Measurements from ENCODE around the gene GNAT1. TPM values are rescaled to one million over a fixed set of nuclear protein-coding genes. Genes with fewer than 3 reads are reported as not detected.

The GNAT1 gene
- total and polyA plus RNA-seq, 2 of the 13 experiments (the other 11 are each of a cell fraction or from before 2014, with no cell fraction given): 0.15 TPM; not detected in 1

DNA sequence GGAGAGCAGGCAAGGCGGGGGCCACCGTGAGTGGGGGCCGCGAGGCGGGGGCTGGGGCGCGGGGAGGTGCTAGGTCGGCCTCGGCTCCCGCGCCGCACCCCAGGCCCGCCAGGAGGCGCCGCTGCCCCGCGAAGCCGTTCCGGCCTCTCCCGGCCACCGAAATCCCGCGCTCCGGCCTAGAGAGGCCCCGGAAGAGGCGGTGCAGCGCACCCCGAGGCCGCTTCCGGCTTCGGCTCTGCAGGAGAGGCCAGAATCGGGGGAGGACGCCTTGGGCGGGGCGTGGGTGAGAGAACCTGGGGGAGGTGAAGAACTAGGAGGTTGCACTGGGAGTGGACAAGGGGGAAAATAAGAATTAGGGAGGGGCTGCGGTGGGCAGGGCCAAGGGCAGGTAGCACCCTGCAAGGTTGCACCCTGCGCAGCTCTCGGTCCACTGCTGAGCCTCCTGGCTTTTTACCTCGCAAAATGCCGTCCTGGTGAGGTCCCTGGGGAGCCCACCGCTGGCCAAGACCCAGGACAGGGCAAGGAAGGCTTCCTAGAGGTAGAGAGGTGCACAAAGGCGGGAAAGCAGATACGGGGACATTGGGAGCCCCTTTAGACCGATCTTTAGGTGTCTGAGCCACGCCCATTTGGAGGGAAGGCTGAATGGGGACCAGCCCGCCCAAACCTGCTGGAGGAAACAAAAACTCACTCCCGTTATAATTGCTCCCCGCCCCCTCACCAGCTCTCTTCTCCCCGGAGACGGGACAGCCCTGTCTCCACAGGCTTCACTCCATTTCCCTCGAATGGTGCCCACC lies 36.2 kb downstream of the GNAT1 start (continued):
- TF ChIP-seq POGK (CRISPR knock-in tag; conservative IDR thresholded peaks at IDR 0.05) (peak; percentile 79; the same call in 1 of the 2 replicates), MIER3 (CRISPR knock-in tag; IDR thresholded peaks at IDR 0.05; ENCODE audit: borderline replicate concordance) (no peak), MED1 (CRISPR knock-in tag; IDR thresholded peaks at IDR 0.05) (peak; percentile 60), DNMT3B (CRISPR knock-in tag; conservative IDR thresholded peaks at IDR 0.05) (peak; percentile 51; the same call in 1 of the 2 replicates), HMG20A (CRISPR knock-in tag; IDR thresholded peaks at IDR 0.05; ENCODE audit: borderline replicate concordance) (0 out of 2 replicates have a peak, but pooled peaks have one; percentile 2), PHF8 (CRISPR knock-in tag; IDR thresholded peaks at IDR 0.05) (peak; percentile 65), ZFP36L1 (CRISPR knock-in tag; IDR thresholded peaks at IDR 0.05) (peak; percentile 58; the same call in 1 of the 2 replicates)
- TF ChIP-seq, protein P1, sequence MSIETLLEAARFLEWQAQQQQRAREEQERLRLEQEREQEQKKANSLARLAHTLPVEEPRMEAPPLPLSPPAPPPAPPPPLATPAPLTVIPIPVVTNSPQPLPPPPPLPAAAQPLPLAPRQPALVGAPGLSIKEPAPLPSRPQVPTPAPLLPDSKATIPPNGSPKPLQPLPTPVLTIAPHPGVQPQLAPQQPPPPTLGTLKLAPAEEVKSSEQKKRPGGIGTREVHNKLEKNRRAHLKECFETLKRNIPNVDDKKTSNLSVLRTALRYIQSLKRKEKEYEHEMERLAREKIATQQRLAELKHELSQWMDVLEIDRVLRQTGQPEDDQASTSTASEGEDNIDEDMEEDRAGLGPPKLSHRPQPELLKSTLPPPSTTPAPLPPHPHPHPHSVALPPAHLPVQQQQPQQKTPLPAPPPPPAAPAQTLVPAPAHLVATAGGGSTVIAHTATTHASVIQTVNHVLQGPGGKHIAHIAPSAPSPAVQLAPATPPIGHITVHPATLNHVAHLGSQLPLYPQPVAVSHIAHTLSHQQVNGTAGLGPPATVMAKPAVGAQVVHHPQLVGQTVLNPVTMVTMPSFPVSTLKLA (IDR thresholded peaks at IDR 0.05): no peak
- TF ChIP-seq, protein P2, sequence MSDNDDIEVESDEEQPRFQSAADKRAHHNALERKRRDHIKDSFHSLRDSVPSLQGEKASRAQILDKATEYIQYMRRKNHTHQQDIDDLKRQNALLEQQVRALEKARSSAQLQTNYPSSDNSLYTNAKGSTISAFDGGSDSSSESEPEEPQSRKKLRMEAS (IDR thresholded peaks at IDR 0.05): peak; percentile 65
- TF ChIP-seq, protein P3, sequence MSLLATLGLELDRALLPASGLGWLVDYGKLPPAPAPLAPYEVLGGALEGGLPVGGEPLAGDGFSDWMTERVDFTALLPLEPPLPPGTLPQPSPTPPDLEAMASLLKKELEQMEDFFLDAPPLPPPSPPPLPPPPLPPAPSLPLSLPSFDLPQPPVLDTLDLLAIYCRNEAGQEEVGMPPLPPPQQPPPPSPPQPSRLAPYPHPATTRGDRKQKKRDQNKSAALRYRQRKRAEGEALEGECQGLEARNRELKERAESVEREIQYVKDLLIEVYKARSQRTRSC (CRISPR knock-in tag; IDR thresholded peaks at IDR 0.05; ENCODE audit: low read depth): no peak
- TF ChIP-seq, protein P4, sequence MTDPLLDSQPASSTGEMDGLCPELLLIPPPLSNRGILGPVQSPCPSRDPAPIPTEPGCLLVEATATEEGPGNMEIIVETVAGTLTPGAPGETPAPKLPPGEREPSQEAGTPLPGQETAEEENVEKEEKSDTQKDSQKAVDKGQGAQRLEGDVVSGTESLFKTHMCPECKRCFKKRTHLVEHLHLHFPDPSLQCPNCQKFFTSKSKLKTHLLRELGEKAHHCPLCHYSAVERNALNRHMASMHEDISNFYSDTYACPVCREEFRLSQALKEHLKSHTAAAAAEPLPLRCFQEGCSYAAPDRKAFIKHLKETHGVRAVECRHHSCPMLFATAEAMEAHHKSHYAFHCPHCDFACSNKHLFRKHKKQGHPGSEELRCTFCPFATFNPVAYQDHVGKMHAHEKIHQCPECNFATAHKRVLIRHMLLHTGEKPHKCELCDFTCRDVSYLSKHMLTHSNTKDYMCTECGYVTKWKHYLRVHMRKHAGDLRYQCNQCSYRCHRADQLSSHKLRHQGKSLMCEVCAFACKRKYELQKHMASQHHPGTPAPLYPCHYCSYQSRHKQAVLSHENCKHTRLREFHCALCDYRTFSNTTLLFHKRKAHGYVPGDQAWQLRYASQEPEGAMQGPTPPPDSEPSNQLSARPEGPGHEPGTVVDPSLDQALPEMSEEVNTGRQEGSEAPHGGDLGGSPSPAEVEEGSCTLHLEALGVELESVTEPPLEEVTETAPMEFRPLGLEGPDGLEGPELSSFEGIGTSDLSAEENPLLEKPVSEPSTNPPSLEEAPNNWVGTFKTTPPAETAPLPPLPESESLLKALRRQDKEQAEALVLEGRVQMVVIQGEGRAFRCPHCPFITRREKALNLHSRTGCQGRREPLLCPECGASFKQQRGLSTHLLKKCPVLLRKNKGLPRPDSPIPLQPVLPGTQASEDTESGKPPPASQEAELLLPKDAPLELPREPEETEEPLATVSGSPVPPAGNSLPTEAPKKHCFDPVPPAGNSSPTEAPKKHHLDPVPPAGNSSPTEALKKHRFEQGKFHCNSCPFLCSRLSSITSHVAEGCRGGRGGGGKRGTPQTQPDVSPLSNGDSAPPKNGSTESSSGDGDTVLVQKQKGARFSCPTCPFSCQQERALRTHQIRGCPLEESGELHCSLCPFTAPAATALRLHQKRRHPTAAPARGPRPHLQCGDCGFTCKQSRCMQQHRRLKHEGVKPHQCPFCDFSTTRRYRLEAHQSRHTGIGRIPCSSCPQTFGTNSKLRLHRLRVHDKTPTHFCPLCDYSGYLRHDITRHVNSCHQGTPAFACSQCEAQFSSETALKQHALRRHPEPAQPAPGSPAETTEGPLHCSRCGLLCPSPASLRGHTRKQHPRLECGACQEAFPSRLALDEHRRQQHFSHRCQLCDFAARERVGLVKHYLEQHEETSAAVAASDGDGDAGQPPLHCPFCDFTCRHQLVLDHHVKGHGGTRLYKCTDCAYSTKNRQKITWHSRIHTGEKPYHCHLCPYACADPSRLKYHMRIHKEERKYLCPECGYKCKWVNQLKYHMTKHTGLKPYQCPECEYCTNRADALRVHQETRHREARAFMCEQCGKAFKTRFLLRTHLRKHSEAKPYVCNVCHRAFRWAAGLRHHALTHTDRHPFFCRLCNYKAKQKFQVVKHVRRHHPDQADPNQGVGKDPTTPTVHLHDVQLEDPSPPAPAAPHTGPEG (CRISPR knock-in tag; IDR thresholded peaks at IDR 0.05): 0 out of 2 replicates have a peak, but pooled peaks have one; percentile 22
- TF ChIP-seq, protein P5, sequence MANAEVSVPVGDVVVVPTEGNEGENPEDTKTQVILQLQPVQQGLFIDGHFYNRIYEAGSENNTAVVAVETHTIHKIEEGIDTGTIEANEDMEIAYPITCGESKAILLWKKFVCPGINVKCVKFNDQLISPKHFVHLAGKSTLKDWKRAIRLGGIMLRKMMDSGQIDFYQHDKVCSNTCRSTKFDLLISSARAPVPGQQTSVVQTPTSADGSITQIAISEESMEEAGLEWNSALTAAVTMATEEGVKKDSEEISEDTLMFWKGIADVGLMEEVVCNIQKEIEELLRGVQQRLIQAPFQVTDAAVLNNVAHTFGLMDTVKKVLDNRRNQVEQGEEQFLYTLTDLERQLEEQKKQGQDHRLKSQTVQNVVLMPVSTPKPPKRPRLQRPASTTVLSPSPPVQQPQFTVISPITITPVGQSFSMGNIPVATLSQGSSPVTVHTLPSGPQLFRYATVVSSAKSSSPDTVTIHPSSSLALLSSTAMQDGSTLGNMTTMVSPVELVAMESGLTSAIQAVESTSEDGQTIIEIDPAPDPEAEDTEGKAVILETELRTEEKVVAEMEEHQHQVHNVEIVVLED (CRISPR knock-in tag; IDR thresholded peaks at IDR 0.05; ENCODE audit: borderline replicate concordance): peak; percentile 70; the same call in 1 of the 2 replicates
- TF ChIP-seq, protein P6, sequence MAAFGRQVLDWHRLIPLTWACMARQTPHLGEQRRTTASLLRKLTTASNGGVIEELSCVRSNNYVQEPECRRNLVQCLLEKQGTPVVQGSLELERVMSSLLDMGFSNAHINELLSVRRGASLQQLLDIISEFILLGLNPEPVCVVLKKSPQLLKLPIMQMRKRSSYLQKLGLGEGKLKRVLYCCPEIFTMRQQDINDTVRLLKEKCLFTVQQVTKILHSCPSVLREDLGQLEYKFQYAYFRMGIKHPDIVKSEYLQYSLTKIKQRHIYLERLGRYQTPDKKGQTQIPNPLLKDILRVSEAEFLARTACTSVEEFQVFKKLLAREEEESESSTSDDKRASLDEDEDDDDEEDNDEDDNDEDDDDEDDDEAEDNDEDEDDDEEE (CRISPR knock-in tag; IDR thresholded peaks at IDR 0.05): 0 out of 2 replicates have a peak, but pooled peaks have one; percentile 26

Data from HepG2 (cell line).